ELR (cell line): ENCODE measurements around the gene CDH5.

Source experiments
- DNase-seq: peaks from one replicate; pipeline ENCODE4 v3.0.0-alpha.2; 2015; ENCODE audit warnings: low read depth

The CDH5 gene

DNA sequence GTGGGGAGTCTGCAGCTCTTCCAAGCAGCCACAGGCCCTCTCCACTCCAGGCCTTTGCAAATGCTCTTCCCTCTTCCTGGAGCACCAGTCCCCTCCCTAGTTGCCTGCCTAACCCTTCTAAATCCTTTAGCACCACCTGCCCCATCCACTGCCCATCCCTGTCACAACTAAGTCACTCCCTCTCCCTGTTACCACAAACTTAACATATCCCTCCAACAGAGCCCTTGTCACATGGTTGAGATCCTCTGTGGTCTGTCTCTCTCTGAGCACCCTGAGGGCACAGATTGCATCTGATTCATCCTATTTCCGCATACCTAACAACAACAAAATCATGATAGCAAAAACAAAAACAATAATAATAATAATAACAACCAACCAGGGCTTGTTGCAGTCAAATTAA lies 49.6 kb downstream of the CDH5 start:
- peak; percentile 70 for DNase-seq

DNA sequence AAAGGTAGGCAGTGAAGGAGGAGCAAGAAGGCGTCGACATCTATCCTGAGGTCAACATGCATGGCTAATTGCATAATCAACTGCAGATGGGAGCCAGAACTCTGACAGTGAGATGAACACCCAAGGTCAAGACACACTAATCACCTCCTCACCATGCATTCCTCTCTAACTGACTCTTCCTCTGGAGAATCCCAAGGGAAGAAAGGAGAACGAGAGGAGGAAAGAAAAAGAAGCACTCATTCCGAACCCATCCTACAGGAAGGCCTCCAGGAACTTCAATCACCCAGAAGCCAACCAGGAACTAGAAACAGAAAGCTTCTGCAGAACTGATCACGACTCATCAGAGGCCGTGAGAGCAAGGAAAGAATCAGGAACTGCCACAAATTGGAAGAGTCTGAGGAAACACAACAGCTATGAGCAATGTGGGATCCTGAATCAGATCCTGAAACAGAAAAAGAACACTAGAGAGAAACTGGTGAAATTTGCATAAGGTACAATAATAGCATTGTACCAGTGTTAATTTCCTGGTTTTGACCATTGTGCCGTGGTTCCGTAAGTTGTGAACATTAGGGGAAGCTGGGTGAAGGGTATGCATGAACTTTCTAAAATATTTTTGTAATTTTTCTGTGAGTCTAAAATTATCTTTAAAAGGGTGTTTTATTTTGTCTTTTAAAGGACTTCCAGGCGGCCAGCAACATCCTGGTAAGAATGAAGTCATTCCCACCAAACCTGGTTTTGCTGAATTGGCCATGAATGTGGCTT lies 50.6 kb downstream of the CDH5 start:
- peak; percentile 73 for DNase-seq

DNA sequence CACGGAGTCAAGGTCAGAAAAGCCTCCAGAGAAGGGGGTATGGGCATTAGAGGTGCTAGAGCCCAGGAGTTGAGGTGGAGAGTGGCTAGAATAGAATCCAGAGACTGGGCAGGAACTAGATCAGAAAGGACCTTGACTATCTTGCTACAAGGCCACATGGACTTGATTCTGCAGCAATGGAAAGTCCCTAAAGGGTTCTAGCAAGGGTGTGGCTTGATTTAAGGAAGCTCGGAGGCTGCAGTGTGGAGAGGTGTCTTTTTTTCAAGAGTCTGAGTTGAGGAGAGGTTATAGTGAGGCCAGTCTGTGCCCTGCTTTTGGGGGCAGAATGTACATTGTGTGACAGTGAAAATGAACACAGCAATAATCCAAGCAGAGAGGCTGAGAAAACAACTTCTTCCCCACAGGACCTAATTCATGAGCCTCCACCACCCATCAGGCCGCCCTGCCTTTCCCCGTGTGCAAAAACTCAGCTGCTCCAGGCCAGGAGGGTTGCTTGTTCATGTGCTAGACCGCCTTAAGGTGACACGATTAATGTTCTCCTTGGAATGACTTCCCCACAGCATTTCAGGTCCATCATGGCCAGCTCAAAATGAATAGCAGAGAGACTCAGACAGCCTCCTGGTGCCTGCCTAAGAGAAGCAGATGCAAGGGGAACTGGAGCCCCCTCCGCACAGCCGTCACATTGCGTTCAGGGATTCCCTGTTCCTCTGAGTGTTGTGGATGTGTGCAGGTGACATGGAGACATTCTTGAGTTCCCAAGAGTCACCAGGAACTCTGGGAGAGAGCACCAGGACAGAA lies 51.9 kb downstream of the CDH5 start:
- DNase-seq, result no peak

DNA sequence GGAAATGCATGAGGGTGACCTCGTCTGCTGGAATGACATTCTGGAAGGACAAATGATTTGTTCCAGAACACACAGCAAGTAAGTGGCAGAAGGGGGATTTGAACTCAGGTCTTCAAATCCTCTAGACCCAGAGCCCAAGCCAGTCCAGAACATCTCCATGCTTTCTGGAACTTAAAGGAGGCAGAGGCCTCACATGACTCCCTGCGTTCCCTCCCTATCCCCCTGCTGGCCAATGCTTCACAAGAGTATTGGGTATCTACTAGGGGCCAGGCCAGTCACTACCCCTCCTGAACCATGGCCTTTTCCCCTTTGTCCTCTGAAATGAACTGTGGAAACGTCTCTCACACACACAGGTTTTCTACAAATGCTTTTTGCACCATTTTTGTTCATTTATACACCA lies 53.0 kb downstream of the CDH5 start:
- DNase-seq, result peak; percentile 38

DNA sequence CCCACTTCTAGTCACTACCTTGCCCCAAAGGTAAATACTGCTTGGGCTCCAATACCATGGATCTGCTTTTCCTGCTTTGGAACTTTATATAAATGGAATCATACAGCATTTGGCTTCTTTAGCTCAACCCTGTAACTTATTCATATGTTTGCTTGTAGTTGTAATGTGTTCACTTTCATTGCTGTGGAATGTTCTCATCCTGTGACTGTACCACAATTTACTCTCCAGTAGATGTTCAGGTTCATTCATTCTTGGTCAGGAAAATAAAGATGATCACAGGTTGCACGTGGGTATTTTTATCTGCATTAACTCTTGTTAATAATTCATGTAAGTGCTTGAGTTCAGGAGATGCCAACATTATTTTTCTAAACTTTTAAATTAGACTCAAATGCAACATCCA lies 53.9 kb downstream of the CDH5 start:
- DNase-seq, result no peak

DNA sequence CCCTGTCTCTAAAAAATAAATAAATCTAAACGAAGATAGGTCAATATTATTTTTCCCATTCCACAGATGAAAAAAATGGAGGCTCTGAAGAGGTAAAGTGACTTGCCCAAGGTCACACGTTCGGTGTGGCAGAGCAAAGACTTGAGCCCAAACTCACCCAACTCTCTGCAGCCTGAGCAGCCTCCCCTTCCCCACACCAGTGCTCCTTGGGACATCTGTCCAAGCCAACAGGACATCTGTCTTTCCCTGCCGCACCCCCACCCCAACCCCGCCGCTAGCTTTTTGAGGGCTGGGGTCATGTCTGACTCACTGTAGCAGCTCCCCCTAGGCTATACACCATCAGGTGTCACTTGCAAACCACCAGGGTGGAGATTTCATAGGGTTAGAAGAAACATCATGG lies 55.4 kb downstream of the CDH5 start:
- no peak for DNase-seq

DNA sequence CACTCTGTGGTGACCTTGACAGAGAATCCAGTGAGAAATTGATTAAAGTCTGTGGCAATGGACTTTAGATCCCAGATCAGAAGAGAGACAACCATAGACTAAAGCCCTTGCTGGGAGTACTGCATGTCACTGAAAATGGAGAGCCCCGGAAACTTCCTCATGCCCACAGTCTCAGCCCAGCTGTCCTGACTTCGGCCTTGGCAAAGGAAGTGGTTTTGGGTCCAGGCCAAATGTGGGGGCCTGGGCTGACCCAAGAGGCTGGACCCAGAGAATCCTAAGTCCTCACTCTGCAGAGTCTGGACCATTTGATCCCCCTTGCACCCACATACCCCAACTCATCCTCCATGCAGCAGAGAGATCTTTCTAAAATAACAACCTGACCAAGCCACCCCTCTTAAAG lies 55.9 kb downstream of the CDH5 start:
- DNase-seq, result no peak

DNA sequence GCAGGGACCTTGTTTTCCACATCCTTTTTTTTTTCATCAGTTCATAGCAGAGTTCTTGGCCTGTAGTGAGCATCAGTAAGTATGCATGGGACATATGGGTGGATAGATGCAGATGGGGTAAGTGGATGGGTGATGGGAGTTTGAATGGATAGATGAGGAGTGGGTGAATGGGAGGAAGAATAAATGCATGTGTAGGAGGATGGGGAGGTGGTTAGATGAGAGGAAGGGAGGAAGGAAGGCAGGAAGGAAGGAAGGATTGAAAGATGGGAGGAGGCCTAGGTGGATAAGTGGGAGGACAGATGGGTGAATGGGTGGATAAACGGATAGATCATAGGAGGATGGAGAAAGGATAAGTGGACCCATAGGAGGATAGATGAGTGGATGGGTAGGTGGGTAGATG lies 56.7 kb downstream of the CDH5 start:
- DNase-seq, result no peak

DNA sequence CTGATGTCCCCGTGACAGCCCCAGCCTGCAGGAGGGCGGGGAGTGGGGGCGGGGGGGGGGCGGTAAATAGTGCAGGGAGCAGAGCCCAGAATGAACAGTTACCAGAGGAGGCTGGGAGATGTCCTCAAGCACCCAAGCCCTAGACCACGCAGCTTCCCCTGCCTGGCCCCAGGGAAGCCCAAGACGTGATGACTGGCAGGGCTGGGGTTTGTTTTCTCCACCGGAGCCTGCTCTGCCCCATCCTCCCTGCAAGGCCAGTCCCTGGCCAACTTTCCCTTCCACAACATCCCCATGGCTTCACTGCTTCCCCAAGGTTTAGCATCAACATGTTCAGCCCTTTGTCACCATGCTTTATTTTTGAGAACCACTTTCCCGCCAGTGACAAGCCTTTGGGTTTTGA lies 59.2 kb downstream of the CDH5 start:
- no peak for DNase-seq

DNA sequence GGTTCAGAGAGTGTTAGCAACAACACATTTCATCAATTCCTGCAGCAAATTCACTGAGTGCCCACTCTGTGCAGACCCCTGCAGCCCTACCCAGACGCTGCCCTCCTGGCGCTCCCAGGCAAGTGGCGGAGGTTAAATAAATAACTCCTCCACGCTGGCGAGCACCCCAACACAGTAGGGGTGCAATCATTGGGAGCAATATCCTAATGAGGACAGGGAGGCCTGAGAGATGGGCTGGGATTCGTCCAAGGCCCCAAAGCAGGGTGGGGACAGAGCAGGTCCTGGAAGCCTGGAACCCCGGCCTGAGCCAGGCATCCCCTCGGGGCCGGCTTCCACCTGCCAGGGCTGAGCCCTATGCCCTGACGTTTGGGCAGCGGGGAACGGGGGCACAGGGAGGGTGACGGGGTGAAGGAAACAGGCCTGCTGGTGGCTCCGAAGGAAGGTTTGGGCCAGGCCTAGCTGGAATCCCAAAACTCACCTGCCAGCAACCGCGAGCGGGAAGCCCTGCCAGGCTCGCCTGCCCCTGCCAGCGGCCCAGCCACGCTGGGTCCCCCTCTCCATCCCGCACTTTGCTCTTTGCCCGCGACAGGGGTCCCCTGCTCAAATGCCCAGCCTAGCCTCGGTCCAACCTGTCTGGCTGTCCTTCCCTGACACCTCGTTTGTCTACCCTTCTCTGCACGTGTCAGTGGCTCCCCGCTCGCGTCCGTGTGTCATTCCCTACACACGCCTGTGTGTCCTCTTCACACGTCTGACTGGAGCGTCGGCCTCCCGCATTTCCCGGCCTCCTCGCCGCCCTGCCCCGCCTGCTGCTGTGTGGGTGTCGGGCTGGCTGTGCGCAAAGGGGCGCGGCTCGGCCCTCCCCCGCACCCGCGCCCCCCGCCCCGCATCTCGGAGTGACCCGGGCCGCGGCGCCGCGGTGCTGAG lies 59.9 kb downstream of the CDH5 start:
- peak; percentile 29 for DNase-seq

DNA sequence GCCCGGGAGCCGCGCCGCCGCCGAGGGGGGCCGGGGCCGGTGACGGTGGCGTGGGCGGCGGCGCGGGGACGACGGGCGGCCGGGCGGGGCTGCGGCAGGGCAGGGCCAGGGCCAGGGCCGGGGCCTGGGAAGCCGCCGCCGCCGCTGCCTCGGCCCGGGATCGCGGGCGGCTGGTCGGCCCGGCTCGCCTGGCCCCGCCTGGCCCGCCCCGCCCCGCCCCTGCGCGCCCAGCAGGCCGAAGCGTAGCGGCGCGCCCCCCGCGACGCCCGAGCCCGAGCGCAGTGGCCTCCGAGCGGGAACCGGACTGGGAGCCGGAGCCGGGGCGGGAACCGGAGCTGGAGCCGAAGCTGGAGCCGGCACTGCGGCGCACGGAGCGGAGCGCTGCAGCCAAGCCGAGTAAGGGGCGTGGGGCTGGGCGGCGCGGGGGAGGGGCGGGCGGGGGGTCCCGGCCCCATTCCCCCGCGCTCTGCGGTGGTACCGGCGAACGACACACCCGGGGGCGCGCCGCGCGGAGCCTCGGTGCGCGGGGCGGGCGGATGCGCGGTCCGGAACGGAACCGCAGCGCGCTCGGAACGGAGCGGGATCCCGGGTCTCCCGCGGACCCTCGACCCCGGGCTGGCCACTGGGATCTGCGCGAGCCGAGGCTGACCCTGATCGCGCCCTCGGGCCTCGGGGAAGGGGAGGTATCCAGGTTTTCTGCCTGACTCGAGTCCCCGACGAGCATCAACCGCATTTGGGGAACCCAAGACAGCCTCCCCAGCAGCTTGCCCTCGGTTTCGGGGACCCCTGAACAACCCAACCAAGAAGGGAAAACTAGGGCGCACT lies 60.8 kb downstream of the CDH5 start, which contains the start of gene BEAN1:
BEAN1 (plus strand) TSS at position 260 of the 825 bp plus-strand sequence. CDS start 10,382 bp downstream, outside the sequence.
- DNase-seq, result peak; percentile 34

DNA sequence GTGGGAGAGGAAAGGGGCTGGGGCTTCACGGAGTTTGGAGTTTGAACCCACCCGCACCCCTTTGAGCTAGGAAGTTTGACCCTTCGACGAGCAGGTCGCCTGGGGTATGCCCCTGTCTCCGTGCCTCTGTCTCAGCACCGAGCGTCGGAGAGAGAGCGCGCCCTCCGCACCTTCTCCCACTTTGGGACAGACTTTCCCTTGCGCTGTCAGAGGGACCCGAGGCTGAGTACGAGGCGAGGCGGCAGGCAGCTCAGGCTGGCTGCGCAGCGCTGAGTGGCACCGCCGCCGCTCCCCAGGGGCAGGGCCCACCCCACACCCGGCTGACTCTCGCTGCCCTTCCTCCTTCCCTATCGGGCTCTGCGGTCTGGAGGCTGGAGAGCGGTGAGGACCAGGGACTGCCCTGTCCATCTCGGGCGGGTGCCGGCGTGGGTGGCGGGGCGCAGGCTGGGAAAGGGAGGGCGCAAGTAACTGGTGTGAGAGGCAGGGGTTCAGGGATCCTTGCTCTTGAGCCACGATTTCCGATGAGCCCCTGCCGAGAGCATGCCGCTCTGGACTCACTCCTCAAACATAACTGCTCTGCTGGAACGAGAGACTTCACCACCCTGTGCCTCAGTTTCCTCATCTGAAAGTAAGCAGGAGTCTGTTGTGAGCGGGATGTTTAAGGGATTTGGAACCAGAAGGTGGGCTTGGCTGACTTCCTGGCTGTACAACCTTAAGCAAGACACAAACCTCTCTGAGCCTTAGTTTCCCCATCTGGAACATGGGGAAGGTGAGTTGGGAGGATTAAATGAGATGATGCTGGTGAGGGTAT lies 61.6 kb downstream of the CDH5 start:
- DNase-seq, result peak; percentile 16

DNA sequence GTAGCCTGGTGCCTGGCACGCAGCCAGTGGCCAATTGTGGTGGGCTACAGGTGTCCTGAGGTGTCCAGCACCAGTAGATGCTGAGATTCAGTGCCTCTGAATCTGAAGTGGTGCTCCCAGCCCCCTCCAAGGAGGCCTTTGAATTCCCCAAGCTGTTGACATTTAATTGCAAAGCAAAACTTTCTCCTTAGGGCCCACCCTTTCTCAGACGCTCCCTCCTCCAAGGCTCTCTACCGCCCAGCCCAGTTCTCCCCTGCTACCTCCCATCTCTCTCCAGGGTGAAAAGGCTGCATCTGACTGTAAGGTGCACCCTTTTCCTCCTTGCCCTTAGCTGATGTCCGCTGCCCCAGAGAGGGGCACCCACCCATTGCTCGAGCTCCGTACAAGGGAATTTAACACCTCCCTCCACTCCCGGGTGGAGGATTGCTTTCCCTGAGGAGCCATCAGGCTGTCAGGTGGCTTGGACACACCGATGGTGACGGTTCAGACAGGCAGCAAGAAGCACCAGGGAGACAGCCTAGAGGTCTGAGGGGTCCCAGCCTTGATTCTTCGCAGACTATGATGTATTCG lies 62.3 kb downstream of the CDH5 start:
- DNase-seq, result no peak

DNA sequence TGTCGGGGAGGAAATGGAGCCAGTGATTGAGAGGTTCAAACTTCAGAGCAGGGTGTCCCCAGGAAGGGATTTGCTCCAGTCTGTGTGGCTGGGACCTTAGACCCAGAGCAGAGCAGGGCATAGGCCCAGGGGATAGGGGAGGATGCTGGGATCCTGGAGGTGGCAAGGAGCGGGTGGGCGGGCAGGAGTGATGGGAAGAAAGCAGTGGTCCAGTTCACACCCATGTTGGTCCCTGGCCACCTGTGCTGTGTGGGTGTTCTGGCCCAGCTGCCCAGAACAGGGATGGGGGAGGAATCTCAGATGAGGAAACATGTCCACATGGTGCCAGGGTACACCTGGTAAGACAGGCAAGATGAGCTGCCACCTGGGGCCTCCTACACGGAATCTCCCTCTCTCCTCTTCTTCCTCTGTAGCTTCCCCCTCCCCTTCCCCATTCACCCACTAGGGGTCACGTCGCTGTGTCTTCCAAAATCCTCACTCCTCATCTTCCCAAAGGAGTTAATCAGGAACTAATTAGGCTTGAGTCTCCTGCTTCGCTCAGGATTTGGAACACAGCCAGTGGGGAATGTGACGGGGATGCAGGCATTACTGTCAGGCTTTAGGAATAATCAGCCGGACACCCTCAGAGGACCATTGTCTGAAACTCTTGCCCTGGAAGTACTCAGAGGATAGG lies 62.9 kb downstream of the CDH5 start:
- DNase-seq, result no peak

DNA sequence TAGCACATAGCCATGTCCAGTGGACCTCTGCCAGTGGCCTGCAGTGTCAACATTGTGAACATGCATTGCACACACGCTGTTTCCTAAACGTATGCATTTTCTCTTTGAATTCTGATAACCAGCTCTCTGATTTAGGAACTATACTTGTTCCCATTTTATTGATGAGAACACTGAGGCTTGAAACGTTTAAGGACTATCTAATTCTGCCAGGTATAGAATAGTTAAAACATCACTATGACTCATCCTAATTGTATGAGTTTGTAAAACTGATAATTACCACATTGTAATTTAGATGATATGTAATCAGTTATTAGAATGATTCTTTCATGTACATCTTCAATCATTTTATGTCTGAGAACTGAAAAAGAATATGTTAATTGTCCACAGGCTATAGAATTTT lies 63.7 kb downstream of the CDH5 start:
- DNase-seq, result no peak

DNA sequence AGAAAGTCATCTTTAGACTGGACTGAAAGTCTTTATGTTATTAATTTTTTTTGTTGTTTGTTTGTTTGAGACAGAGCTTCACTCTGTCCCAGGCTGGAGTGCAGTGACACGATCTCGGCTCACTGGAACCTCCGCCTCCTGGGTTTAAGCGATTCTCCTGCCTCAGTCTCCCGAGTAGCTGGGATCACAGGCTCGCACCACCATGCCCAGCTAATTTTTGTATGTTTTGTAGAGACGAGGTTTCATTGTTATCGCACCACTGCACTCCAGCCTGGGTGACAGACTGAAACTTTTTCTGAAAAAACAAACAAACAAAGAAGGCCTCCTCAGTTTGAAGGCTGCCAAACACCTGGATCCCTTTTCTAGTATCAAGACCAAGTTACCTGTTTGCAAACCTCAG lies 65.3 kb downstream of the CDH5 start:
- DNase-seq, result no peak

DNA sequence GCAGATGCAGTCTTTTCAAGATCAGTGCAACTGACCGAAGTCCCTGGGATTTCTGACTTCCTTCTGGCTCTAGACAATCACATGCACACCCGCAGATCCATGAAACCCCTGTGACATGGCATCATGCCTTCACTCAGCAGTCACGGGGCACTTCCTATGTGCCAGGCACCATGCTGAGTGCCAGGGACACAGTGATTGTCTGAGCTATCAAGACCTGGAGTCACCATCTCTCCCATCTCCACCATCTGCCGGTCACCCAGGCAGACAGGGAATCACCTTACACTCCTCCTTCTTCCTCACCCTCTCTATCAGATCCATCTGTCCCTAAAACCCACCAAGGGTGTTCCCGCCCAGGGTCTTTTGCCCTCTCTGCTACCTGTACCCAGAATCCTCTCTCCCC lies 65.9 kb downstream of the CDH5 start:
- DNase-seq, result no peak

DNA sequence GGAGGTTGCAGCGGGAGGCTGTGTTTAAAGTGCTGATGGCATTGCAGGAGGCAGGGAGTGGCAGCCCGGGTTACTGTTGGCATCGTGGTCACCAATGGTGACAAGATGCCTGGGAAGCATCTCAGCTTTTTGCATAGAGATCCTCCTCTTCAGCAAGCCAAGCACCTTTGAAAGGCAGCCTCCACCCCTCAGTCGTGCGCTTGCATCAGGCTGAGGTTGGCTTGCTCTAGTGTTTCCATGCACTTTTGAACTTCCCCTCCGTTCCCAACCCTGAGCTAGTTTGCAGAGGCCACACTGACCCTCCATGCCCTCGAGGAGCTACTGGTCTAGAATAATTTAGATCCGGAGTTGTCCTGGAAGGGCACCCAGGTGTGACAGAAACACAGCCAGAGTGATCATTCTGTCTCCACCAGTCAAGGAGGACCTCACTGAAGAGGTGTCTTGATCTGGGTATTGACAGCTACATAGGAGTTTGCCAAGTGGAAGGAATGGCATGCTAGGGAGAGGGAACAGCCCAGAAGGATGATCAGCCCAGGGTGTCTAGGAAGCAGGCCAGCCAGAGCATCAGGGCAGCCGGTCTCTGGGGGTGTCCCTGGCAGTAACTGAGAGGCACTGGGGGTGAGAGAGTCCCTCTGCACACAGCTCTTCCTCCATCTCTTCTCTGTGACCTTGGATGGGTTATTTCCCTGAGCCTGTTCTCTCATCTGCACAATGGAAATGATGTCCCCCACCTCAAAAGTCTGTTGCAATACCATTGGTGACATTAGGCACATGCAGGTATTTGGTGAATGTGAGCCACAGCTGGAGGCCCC lies 68.3 kb downstream of the CDH5 start:
- DNase-seq, result no peak

DNA sequence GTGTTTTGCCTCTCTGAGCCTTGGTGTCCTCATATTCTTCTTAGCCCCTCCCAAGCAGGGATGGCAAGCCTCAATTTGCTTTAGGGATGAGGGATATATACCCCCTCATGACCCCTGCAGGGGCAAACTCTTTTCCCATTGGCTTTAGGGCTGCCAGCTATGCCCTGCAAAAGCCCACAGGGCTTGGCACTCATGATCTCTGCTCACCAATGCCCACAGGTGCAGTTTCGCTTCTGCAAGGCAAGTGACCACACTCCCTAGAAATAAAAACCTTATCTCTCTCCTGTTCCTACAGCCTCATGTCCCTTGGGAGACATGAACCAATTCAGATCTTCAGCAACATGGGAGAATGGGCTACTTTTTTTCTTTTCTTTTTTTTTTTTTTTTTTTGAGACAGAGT lies 69.4 kb downstream of the CDH5 start:
- no peak for DNase-seq
